ENCODE results near the gene CYP3A4.
"Not testable (repeated sequence)": the region's sequence is repeated elsewhere in the genome, so short reads cannot be mapped to it uniquely, and the experiment has no call there.

Gene CYP3A4

DNA sequence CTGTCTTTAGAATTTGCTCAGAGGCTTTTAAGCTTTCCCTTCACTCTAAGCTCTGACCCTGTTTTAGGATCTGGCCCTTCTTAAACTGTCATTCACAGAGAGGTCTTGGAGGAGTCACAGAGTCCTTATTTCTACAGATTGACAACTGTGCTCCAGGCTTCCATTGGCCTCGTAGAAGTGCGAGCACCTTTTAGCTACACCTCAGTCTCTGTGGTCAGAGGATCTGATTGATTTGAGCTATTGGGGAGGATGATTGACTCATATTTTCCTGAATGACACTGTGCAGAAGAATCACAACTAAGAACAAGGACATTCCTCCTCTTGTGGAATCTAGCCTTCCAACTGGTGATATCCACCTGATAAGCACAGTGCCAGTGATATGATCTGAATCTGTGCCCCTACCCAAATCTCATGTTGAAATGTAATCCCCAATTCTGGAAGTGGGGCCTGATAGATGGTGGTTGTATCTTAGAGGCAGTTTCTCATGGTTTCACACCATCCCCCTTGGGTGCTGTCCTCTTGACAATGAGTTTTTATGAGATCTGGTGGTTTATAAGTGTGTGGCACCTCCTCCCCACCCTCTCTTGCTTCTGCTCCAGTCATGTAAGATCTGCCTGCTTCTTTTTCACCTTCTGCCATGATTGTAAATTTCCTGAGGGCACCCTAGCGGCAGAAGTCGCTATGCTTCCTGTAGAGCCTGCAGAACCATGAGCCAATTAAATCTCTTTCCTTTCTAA lies 52.2 kb downstream of the CYP3A4 start:
- no peaks in the 10 kb centered on the region for H3K4me1 ChIP-seq (ENCODE audit: insufficient read depth, low read length)
- H3K9me3 ChIP-seq (ENCODE audit: low read length), result no peaks in the 10 kb centered on the region

DNA sequence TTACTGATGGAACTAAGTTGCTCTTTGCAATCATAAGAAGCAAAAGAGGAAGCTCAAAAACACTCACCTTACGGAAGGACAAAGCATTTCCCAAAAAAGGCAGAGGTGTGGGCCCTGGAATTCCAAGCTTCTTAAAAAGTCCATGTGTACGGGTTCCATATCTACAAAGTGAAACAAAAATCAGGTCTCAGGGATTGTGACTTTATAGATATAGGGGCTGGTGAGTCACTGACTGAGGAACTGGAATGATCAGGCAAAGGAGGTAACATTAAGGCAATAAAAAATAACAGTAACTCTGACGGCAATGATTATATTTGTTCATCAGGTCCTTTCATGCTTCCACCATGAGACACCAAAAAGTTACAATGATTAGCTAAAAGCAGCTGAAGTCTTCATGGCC lies 53.0 kb downstream of the CYP3A4 start:
- Histone ChIP-seq H3K36me3 (ENCODE audit: insufficient read depth, low read length) (no peaks in the 10 kb centered on the region), H3K4me1 (ENCODE audit: insufficient read depth, low read length) (no peaks in the 10 kb centered on the region), H3K9me3 (ENCODE audit: low read length) (no peaks in the 10 kb centered on the region), H3K9ac (ENCODE audit: low read length) (no peak overlapping the region), H3K27me3 (ENCODE audit: control insufficient read depth in 1 of 2, insufficient read depth in 2 of 2, low read length in 2 of 2) (no peaks in the 10 kb centered on the region), H3K27ac (ENCODE audit: low read depth, low read length) (no peak overlapping the region), H3K4me3 (ENCODE audit: low read depth in 1 of 2, low read length in 2 of 2) (no peak overlapping the region)

More for the DNA sequence above, 52.2 kb downstream of the CYP3A4 start:
- H3K36me3 ChIP-seq (ENCODE audit: insufficient read depth, low read length), result no peaks in the 10 kb centered on the region
- H3K27ac ChIP-seq (ENCODE audit: low read depth, low read length), result no peak overlapping the region
- no peak overlapping the region for H3K9ac ChIP-seq (ENCODE audit: low read length)
- H3K27me3 ChIP-seq (ENCODE audit: control insufficient read depth in 1 of 2, insufficient read depth in 2 of 2, low read length in 2 of 2), result no peaks in the 10 kb centered on the region
- H3K4me3 ChIP-seq (ENCODE audit: low read depth in 1 of 2, low read length in 2 of 2), result no peak overlapping the region

DNA sequence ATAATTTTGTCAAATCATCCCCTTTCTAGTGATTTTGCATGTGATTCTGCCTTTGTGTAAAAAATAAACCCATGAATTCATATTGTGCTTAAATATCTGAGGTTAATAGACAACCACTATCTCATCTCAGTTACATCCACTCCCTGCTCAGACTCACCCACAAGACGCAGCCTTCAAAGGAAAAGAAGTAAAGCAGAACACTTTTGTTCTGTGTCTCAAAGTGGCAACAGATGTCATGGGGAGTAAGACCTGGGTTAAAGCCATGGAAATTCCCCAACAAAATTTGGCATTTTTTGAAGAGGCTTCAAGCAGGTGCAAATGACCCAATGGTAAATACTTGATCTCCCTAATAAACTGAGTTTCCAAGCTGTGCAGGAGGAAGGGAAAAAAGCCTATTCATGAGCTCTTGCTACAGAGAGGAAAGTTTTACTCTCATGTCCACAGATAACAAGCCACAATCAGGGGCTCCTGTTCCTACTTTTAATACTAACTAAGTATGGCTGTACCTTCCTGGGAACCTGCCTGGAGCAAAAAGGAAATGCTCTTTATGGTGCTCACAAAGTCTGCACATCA lies 53.7 kb downstream of the CYP3A4 start:
- Histone ChIP-seq H3K9ac (ENCODE audit: low read length) (no peak overlapping the region), H3K4me3 (ENCODE audit: low read depth in 1 of 2, low read length in 2 of 2) (no peak overlapping the region), H3K27ac (ENCODE audit: low read depth, low read length) (no peak overlapping the region), H3K9me3 (ENCODE audit: low read length) (no peaks in the 10 kb centered on the region), H3K27me3 (ENCODE audit: control insufficient read depth in 1 of 2, insufficient read depth in 2 of 2, low read length in 2 of 2) (no peaks in the 10 kb centered on the region), H3K36me3 (ENCODE audit: insufficient read depth, low read length) (no peaks in the 10 kb centered on the region), H3K4me1 (ENCODE audit: insufficient read depth, low read length) (no peaks in the 10 kb centered on the region)

DNA sequence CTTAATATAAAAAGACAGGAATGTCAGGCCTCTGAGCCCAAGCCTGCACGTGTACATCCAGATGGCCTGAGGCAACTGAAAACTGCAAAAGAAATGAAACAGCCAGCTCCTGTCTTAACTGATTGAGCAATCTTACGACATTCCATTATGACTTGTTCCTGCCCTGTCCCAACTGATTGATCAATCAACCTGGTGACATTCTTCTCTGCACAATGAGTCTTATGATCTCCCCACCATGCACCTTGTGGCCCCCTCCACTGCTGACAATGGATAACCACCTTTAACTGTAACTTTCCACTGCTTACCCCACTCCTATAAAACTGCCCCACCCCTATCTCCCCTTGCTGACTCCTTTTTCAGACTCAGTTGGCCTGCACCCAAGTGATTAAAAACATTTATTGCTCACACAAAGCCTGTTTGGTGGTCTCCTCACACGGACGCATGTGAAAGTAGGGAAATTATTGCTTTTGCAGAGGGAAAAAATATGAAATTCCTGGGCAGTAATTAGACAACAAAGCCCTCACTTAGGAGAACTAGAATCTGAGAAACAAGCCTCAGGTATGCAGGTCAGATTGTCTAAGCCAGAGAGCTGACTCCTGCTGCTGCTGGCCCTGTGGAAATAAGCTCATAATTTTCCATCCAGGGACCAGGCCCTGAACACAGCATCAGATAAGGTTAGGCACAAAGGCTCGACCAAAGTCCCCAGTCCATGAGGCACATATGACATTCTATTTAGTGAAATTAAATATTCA lies 54.3 kb downstream of the CYP3A4 start:
- H3K27me3 ChIP-seq (ENCODE audit: control insufficient read depth in 1 of 2, insufficient read depth in 2 of 2, low read length in 2 of 2), result no peaks in the 10 kb centered on the region
- H3K4me3 ChIP-seq (ENCODE audit: low read depth in 1 of 2, low read length in 2 of 2), result no peak overlapping the region
- no peaks in the 10 kb centered on the region for H3K9me3 ChIP-seq (ENCODE audit: low read length)
- no peak overlapping the region for H3K27ac ChIP-seq (ENCODE audit: low read depth, low read length)
- no peak overlapping the region for H3K9ac ChIP-seq (ENCODE audit: low read length)
- H3K4me1 ChIP-seq (ENCODE audit: insufficient read depth, low read length), result no peaks in the 10 kb centered on the region
- no peaks in the 10 kb centered on the region for H3K36me3 ChIP-seq (ENCODE audit: insufficient read depth, low read length)

DNA sequence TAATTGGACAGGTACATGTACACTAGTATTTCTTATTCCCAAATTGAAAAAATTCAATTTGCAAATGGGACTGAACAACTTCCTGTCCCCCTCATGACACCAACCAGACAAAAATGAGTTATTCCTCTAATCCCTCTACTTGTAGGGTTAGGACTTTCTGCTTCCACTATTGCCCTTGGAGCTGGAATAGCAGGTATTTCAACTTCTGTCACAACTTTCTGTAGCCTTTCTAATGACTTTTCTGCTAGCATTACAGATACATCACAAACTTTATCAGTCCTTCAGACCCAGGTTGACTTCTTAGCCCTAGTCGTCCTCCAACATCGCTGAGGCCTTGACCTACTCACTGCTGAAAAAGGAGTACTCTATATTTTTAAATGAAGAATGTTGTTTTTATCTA lies 55.4 kb downstream of the CYP3A4 start:
- Histone ChIP-seq H3K4me3 (ENCODE audit: low read depth in 1 of 2, low read length in 2 of 2) (no peak overlapping the region), H3K27me3 (ENCODE audit: control insufficient read depth in 1 of 2, insufficient read depth in 2 of 2, low read length in 2 of 2) (no peaks in the 10 kb centered on the region), H3K4me1 (ENCODE audit: insufficient read depth, low read length) (no peaks in the 10 kb centered on the region), H3K9me3 (ENCODE audit: low read length) (no peaks in the 10 kb centered on the region), H3K27ac (ENCODE audit: low read depth, low read length) (no peak overlapping the region), H3K9ac (ENCODE audit: low read length) (no peak overlapping the region), H3K36me3 (ENCODE audit: insufficient read depth, low read length) (no peaks in the 10 kb centered on the region)

DNA sequence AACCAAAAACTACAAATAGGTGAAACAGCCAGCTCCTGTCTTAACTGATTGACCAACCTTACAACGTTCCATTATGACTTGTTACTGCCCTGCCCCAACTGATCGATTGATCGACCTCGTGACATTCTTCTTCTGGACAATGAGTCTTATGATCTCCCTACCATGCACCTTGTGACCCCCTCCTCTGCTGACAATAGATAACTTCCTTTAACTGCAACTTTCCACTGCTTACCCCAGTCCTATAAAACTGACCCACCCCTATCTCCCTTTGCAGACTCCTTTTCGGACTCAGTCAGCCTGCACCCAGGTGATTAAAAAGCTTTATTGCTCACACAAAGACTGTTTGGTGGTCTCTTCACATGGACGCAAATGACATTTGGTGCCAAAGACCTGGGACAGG lies 60.8 kb downstream of the CYP3A4 start:
- H3K9ac ChIP-seq (ENCODE audit: low read length); H3K4me3 ChIP-seq (ENCODE audit: low read depth in 1 of 2, low read length in 2 of 2); H3K9me3 ChIP-seq (ENCODE audit: low read length); H3K27ac ChIP-seq (ENCODE audit: low read depth, low read length); H3K4me1 ChIP-seq (ENCODE audit: insufficient read depth, low read length); H3K36me3 ChIP-seq (ENCODE audit: insufficient read depth, low read length); H3K27me3 ChIP-seq (ENCODE audit: control insufficient read depth in 1 of 2, insufficient read depth in 2 of 2, low read length in 2 of 2): not testable (repeated sequence)

DNA sequence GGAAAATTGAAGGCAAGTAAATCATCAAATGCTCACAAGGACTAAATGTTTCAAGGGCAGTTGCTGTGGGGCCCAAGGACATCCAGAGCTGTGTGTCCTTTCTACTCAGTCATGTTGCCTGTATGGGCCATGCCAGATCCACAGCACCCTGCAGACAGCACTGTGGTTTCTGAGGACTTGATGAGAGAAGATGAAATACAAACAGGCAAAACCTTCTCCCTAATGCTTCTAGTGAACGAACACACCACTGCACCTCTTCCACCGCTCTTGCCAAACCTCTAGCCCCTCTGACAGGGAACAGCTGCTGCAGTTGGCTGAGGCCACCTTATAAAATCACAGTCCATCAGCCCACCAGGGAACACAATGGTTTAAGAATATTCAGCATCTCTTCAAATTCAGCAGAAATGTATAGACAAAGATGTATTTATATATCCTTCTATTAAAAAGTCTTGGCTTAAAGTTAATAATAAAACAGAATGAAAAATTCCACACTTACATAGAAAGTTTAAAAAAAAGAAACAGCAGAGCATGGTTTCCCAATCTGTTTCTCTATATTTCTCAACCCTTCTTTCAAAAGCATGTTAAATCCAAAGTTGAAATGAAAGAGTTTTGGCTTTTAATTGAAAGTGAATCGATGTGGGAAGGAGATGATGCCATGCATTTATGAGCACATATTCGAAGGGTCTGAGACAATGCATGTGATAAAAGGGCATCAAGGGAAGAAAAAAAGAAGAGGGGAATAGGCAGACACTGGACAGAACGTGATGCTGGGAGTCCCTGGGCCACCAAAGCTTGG lies 63.0 kb downstream of the CYP3A4 start:
- Histone ChIP-seq H3K9ac (ENCODE audit: low read length) (no peak overlapping the region), H3K27me3 (ENCODE audit: control insufficient read depth in 1 of 2, insufficient read depth in 2 of 2, low read length in 2 of 2) (no peaks in the 10 kb centered on the region), H3K9me3 (ENCODE audit: low read length) (no peaks in the 10 kb centered on the region), H3K4me1 (ENCODE audit: insufficient read depth, low read length) (no peaks in the 10 kb centered on the region), H3K27ac (ENCODE audit: low read depth, low read length) (no peak overlapping the region), H3K36me3 (ENCODE audit: insufficient read depth, low read length) (no peaks in the 10 kb centered on the region), H3K4me3 (ENCODE audit: low read depth in 1 of 2, low read length in 2 of 2) (no peak overlapping the region)

DNA sequence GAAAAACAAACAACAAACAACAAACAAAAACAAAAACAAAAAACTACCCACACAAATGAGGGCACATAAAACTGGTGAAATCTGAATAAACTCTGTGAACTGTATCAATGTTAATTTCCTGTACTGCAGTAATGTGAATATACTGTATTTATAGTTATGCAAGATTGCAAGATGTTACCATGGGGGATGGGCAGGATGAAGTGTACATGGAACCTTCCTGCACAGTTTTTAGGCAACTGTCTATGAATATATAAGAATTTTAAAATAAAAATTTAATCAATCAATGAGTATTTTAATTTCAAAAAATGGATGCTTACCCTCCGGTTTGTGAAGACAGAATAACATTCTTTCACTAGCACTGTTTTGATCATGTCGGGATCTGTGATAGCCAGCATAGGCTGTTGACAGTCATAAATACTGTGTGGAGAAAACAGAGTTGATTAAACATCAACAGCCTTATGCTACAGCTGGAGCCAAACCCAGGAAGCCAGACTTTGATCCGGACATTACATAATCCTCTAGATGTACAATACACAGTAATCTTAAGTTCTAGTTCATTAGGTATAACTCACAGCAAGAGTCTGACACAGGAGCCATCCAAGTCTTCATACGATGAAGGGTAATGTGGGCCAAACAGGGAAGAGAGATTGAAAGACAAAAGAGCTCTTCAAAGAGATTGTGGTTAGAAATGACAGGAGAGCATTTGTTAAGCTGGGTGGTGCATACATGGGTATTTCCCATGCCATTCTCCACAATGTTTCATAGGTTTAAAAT lies 63.8 kb downstream of the CYP3A4 start:
- Histone ChIP-seq H3K4me3 (ENCODE audit: low read depth in 1 of 2, low read length in 2 of 2) (no peak overlapping the region), H3K27me3 (ENCODE audit: control insufficient read depth in 1 of 2, insufficient read depth in 2 of 2, low read length in 2 of 2) (no peaks in the 10 kb centered on the region), H3K9ac (ENCODE audit: low read length) (no peak overlapping the region), H3K36me3 (ENCODE audit: insufficient read depth, low read length) (no peaks in the 10 kb centered on the region), H3K27ac (ENCODE audit: low read depth, low read length) (no peak overlapping the region), H3K4me1 (ENCODE audit: insufficient read depth, low read length) (no peaks in the 10 kb centered on the region), H3K9me3 (ENCODE audit: low read length) (no peaks in the 10 kb centered on the region)

DNA sequence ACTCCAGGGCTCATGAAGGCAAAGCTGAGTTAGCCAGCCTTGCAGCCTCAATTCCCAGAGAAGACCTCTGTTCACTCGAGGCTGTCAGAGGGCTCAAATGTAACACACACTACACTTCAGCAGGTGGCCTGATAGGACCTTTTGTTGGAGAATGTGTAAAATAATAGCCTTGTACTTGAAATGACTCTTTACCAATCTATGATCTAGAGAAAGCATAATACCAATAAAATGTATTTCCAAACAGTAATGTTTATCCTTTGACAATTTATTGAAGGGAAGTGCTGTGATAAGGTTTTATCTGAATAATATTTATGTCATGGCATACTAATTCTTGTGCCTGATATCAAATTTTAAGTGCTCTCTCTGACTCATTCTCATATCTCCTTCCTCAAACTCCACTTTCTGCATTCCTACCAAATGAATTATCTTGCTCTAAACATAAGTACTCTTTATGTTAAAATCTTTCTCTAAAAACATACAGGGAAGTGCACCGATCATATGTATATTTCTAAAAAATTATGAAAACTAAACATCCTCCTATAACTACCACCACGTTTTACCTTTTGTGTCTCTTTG lies 69.9 kb downstream of the CYP3A4 start:
- Histone ChIP-seq H3K4me3 (ENCODE audit: low read depth in 1 of 2, low read length in 2 of 2) (no peak overlapping the region), H3K9me3 (ENCODE audit: low read length) (no peaks in the 10 kb centered on the region), H3K4me1 (ENCODE audit: insufficient read depth, low read length) (no peaks in the 10 kb centered on the region), H3K27me3 (ENCODE audit: control insufficient read depth in 1 of 2, insufficient read depth in 2 of 2, low read length in 2 of 2) (no peaks in the 10 kb centered on the region), H3K36me3 (ENCODE audit: insufficient read depth, low read length) (no peaks in the 10 kb centered on the region), H3K9ac (ENCODE audit: low read length) (no peak overlapping the region), H3K27ac (ENCODE audit: low read depth, low read length) (no peak overlapping the region)

DNA sequence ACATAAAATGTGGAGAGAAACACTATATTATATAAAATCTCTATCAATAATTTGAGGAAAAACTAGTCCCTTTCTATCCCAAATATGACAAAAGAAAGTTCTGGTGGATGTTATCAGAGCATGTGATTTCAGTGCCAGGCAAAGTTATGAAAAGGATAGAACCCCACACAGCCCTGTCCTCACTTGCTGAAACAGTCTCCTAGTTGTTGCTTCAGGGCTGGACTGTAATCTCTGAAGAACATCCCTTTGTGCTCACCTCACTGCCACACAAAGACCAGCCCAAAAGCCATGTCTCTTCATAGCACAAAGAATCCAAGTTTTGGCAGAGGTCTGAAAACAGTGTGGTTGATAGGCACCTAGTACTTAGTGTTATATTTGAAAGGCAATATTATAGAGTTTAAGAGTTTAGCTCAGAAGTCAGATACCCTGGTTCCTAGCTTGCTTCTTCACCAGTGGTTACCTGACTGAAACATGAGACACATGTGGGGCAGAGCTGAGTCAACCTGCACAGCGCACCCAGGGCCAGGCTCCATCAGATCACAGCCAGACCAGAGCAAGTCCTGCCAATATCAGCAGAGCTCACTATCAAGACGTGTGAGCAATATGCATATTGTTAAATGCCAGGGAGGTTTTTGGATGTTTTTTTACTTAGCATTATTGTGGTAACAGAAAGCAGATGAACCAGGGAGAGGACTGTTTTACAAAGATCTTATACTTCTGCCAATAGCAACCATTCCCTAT lies 74.0 kb downstream of the CYP3A4 start:
- H3K4me3 ChIP-seq (ENCODE audit: low read depth in 1 of 2, low read length in 2 of 2), result no peak overlapping the region
- H3K27me3 ChIP-seq (ENCODE audit: control insufficient read depth in 1 of 2, insufficient read depth in 2 of 2, low read length in 2 of 2), result no peaks in the 10 kb centered on the region
- H3K36me3 ChIP-seq (ENCODE audit: insufficient read depth, low read length), result no peaks in the 10 kb centered on the region
- H3K9me3 ChIP-seq (ENCODE audit: low read length), result no peaks in the 10 kb centered on the region
- no peak overlapping the region for H3K9ac ChIP-seq (ENCODE audit: low read length)
- H3K27ac ChIP-seq (ENCODE audit: low read depth, low read length), result no peak overlapping the region
- H3K4me1 ChIP-seq (ENCODE audit: insufficient read depth, low read length), result no peaks in the 10 kb centered on the region

All from muscle layer of colon (tissue), 2 donors.